ENCODE data around the gene RICTOR. TPM values are rescaled to one million over a fixed set of nuclear protein-coding genes. Genes with fewer than 3 reads are reported as not detected.

The RICTOR gene
- total RNA-seq, 6 donors from 2014 or later = 30.4 to 88.8 (median 38.1) TPM

DNA sequence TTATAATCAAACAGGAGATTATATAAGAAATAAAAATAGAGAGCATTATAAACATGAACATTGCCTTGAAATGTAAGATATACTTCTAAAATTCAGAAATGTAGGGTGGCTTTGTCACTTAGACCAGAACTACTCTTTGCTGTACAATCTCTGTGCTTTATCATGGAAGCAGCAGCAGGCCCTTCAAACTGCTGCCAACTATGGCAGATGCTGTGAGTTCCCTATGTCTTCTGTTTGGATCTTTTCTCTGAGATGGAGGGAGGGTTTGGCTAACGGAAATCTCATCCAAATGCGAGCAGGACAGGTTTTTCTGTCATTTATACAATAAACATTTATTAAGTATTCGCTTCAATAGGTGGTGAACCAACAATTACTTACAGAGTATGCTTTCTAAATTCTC lies 34.8 kb upstream of the RICTOR start:
- ATAC-seq (ENCODE audit: low FRiP score in 2 of 2) (no peak), DNase-seq (no peak)
- no peak overlapping the region for H3K27ac ChIP-seq
- no peak overlapping the region for H3K4me3 ChIP-seq
- WGBS, 2 donors = 82 to 87% methylated on average over 3 of the region's 3 CpGs
- H3K9me3 ChIP-seq = no peaks in the 10 kb centered on the region
- H3K27me3 ChIP-seq = no peaks in the 10 kb centered on the region
- TF ChIP-seq CTCF (IDR thresholded peaks at IDR 0.05) (no peak), POLR2A (IDR thresholded peaks at IDR 0.05) (no peak), POLR2AphosphoS5 (IDR thresholded peaks at IDR 0.05) (no peak), EP300 (IDR thresholded peaks at IDR 0.05) (no peak)
- no peaks in the 10 kb centered on the region for H3K36me3 ChIP-seq
- no peaks in the 10 kb centered on the region for H3K4me1 ChIP-seq

GRCh38 chr5:39107350-39107749 lies 33.2 kb upstream of the RICTOR start:
- ATAC-seq (ENCODE audit: low FRiP score in 2 of 2) = no peak

GRCh38 chr5:39106322-39106721 lies 32.1 kb upstream of the RICTOR start:
- H3K4me1 ChIP-seq = no peaks in the 10 kb centered on the region
- no peak for TF ChIP-seq POLR2A (IDR thresholded peaks at IDR 0.05)
- no peak for TF ChIP-seq CTCF (IDR thresholded peaks at IDR 0.05)
- no peak for TF ChIP-seq POLR2AphosphoS5 (IDR thresholded peaks at IDR 0.05)
- TF ChIP-seq EP300 (IDR thresholded peaks at IDR 0.05) = no peak
- WGBS, 2 donors = 69 to 73% methylated on average over 1 of the region's 1 CpG
- no peaks in the 10 kb centered on the region for H3K9me3 ChIP-seq
- no peak for DNase-seq
- no peak overlapping the region for H3K27ac ChIP-seq
- ATAC-seq (ENCODE audit: low FRiP score in 2 of 2) = no peak
- H3K27me3 ChIP-seq = no peaks in the 10 kb centered on the region
- H3K4me3 ChIP-seq = no peak overlapping the region
- H3K36me3 ChIP-seq = no peaks in the 10 kb centered on the region

More at GRCh38 chr5:39107350-39107749, 33.2 kb upstream of the RICTOR start:
- H3K4me1 ChIP-seq = no peaks in the 10 kb centered on the region
- H3K9me3 ChIP-seq = no peaks in the 10 kb centered on the region
- no peak for DNase-seq
- no peak overlapping the region for H3K4me3 ChIP-seq
- no peaks in the 10 kb centered on the region for H3K36me3 ChIP-seq
- no peak overlapping the region for H3K27ac ChIP-seq
- TF ChIP-seq CTCF (IDR thresholded peaks at IDR 0.05) (no peak), EP300 (IDR thresholded peaks at IDR 0.05) (no peak), POLR2AphosphoS5 (IDR thresholded peaks at IDR 0.05) (no peak)
- H3K27me3 ChIP-seq = no peaks in the 10 kb centered on the region

GRCh38 chr5:39104221-39104620 lies 30.0 kb upstream of the RICTOR start:
- TF ChIP-seq POLR2AphosphoS5 (IDR thresholded peaks at IDR 0.05) (no peak), EP300 (IDR thresholded peaks at IDR 0.05) (no peak)
- ATAC-seq (ENCODE audit: low FRiP score in 2 of 2) (no peak), DNase-seq (no peak)
- H3K4me1 ChIP-seq = peaks cover 0 to 5% (median 2%) of the 10 kb centered on the region in 4 donors
- H3K4me3 ChIP-seq = no peak overlapping the region
- no peaks in the 10 kb centered on the region for H3K9me3 ChIP-seq
- H3K27ac ChIP-seq = no peak overlapping the region
- WGBS, 2 donors = 69 to 92% methylated on average over 1 of the region's 1 CpG
- H3K27me3 ChIP-seq = no peaks in the 10 kb centered on the region
- no peaks in the 10 kb centered on the region for H3K36me3 ChIP-seq

GRCh38 chr5:39102684-39103155 lies 28.5 kb upstream of the RICTOR start:
- no peaks in the 10 kb centered on the region for H3K9me3 ChIP-seq
- H3K4me3 ChIP-seq = no peak overlapping the region
- DNase-seq = no peak
- H3K27me3 ChIP-seq = no peaks in the 10 kb centered on the region
- H3K36me3 ChIP-seq = no peaks in the 10 kb centered on the region
- no peak overlapping the region for H3K27ac ChIP-seq
- TF ChIP-seq POLR2AphosphoS5 (IDR thresholded peaks at IDR 0.05) (no peak), CTCF (IDR thresholded peaks at IDR 0.05) (no peak), EP300 (IDR thresholded peaks at IDR 0.05) (no peak), POLR2A (IDR thresholded peaks at IDR 0.05) (no peak)
- H3K4me1 ChIP-seq = peaks cover 0 to 5% (median 2%) of the 10 kb centered on the region in 4 donors
- WGBS, 2 donors = 91 to 93% methylated on average over 4 of the region's 4 CpGs
- no peak for ATAC-seq (ENCODE audit: low FRiP score in 2 of 2)
